ENCODE results near the gene PLEKHA3. TPM values are rescaled to one million over a fixed set of nuclear protein-coding genes. Genes with fewer than 3 reads are reported as not detected.

PLEKHA3 gene
- total RNA-seq, 1 experiment from 2014 or later, result 25.9 TPM

DNA sequence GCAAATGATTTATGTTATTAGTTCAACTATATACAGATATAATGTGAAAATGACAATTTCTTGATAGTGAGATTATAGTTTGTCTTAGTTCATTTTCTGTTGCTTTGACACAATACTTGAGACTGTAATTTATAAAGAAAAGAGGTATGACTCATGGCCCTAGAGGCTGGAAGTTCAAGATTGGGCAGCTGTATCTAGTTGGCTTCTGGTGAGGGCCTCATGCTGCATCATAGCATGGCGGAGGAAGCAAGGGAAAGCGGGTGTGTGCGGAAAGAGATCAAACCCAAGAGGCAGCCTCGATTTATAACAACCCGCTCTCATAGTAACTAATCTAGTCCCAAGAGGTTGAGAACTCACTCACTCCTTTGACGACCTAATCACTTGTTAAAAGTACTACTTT lies 11.4 kb downstream of the PLEKHA3 start:
- Mint-ChIP-seq H3K27me3 (ENCODE audit: low read depth) (no peaks in the 10 kb centered on the region), H3K4me3 (no peak overlapping the region), H3K36me3 (ENCODE audit: insufficient read depth in 1 of 3, low read depth in 3 of 3) (peaks cover 14 to 47% (median 16%) of the 10 kb centered on the region in 3 experiments; a peak in 6 of 7 replicates), H3K9me3 (no peaks in the 10 kb centered on the region), H3K4me1 (no peaks in the 10 kb centered on the region), H3K27ac (no peak overlapping the region)
- H3K9ac ChIP-seq (ENCODE audit: extremely low read depth, insufficient read length, low read length), result no peak overlapping the region
- no peak overlapping the region for H3K14ac ChIP-seq (ENCODE audit: insufficient read depth, low read length)
- no peak overlapping the region for H2BK15ac ChIP-seq (ENCODE audit: low read depth, low read length)
- no peaks in the 10 kb centered on the region for H3K79me2 ChIP-seq (ENCODE audit: insufficient read depth, low read length)
- no peak overlapping the region for H3K4me2 ChIP-seq (ENCODE audit: insufficient read depth, insufficient read length, low read length)
- H3K27ac ChIP-seq (ENCODE audit: insufficient read length, low read depth, low read length), result no peak overlapping the region
- H4K5ac ChIP-seq (ENCODE audit: insufficient read length, low read depth, low read length), result no peak overlapping the region
- H3K4me1 ChIP-seq (ENCODE audit: insufficient read depth, low read length), result no peaks in the 10 kb centered on the region
- TF ChIP-seq CTCF (conservative IDR thresholded peaks at IDR 0.05), result no peak
- no peak overlapping the region for H4K91ac ChIP-seq (ENCODE audit: insufficient read length, low read depth, low read length)
- no peaks in the 10 kb centered on the region for H3K9me3 ChIP-seq (ENCODE audit: control insufficient read depth, low read depth, low read length)
- no peak for DNase-seq
- H3K23ac ChIP-seq (ENCODE audit: insufficient read length, low read depth, low read length), result no peak overlapping the region
- no peak overlapping the region for H2BK5ac ChIP-seq (ENCODE audit: insufficient read length, low read length)
- no peaks in the 10 kb centered on the region for H4K20me1 ChIP-seq (ENCODE audit: control insufficient read depth, insufficient read depth, insufficient read length)
- H2BK120ac ChIP-seq (ENCODE audit: low read depth, low read length, poor library complexity, severe bottlenecking), result no peak overlapping the region
- no peak overlapping the region for H2AFZ ChIP-seq (ENCODE audit: low read length)
- no peak overlapping the region for H2BK20ac ChIP-seq (ENCODE audit: low read depth, low read length, poor library complexity, severe bottlenecking)
- WGBS (ENCODE audit: extremely low coverage, insufficient read length, low lambda C conversion rate), result no CpG with 5 or more reads among the region's 6 CpGs
- no peak overlapping the region for H3K18ac ChIP-seq (ENCODE audit: insufficient read length, low read depth, low read length)
- H3K56ac ChIP-seq (ENCODE audit: insufficient read length, low read depth, low read length), result no peak overlapping the region
- H3K27me3 ChIP-seq (ENCODE audit: insufficient read depth, low read length), result no peaks in the 10 kb centered on the region
- no peak overlapping the region for H3K4ac ChIP-seq (ENCODE audit: low read depth, low read length)
- no peak overlapping the region for H2BK12ac ChIP-seq (ENCODE audit: insufficient read length, low read depth, low read length)
- no peak overlapping the region for H2AK5ac ChIP-seq (ENCODE audit: insufficient read length, low read length)
- H3K23me2 ChIP-seq (ENCODE audit: insufficient read length, low read depth, low read length, poor library complexity, severe bottlenecking), result no peaks in the 10 kb centered on the region
- H3K79me1 ChIP-seq (ENCODE audit: insufficient read depth, low read depth, low read length, poor library complexity, severe bottlenecking), result no peaks in the 10 kb centered on the region
- no peak overlapping the region for H4K8ac ChIP-seq (replicated peaks; ENCODE audit: insufficient read length, low read depth, low read length)
- H3T11ph ChIP-seq (ENCODE audit: low read length), result no peak overlapping the region

Measured in H9 (cell line).